HK-2 (cell line): ENCODE measurements around the gene KCNA3.

Experiments used
- DNase-seq: peaks from one replicate; pipeline ENCODE4 v3.0.0-alpha.2; 2018; ENCODE audit not compliant: unreplicated experiment

The KCNA3 gene

DNA sequence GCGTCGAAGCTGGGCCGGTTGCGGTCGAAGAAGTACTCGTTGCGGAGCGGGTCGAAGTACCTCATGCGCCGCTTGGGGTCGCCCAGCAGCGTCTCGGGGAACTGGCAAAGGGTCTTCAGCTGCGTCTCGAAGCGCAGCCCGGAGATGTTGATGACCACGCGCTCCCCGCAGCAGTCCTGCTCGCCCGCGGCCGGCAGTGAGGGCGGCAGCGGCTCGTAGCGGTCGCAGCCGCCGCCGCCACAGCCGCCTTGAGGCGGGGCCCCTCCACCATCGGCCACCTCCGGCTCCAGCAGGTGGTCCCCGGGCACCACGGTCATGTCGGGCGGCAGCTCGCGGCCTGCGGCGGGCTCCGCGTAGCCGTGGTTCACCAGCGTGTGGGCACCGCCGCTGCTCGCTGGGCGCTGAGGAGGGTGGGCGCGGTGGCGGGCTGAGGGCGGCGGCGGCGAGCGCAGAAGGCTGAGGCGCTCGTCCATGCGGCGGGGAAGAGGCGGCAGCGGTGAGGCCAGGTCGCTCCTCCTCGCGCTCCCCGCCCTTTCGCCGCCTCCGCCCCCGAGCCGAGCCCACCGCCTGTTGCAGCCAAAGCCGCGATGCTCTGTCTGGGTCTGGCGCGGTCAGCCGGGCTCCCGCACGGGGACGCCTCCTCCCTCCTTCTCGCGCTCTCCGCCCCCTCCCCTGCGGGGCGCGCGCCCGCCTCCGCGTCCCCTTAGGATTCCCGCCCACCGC lies at the start of gene KCNA3:
TSS of gene KCNA3 (minus strand) at position 604 of the 723 bp plus-strand sequence. CDS start at position 473, 131 bp downstream.
- no peak for DNase-seq

DNA sequence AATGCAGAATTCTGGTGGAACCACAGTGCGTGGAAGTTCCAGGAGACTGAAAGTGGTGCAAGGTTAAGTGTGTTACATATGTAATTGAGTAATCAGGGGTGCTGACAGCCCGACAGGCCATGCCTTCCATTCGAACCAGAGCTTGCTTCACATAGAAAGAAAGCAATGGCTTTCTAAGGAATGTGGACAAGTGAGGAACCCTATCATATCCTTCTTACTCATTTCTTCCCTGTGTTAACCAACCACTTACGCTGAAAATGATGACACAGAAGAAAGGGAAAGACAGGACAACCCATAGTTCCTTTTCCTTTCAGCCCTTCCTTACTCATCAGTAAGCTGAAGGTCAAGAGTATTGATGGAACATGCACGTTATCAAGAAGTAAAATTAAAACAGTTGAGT lies 48.1 kb upstream of the KCNA3 start:
- DNase-seq, result no peak

GRCh38 chr1:110719908-110720307 lies 45.2 kb upstream of the KCNA3 start:
- DNase-seq, result no peak

DNA sequence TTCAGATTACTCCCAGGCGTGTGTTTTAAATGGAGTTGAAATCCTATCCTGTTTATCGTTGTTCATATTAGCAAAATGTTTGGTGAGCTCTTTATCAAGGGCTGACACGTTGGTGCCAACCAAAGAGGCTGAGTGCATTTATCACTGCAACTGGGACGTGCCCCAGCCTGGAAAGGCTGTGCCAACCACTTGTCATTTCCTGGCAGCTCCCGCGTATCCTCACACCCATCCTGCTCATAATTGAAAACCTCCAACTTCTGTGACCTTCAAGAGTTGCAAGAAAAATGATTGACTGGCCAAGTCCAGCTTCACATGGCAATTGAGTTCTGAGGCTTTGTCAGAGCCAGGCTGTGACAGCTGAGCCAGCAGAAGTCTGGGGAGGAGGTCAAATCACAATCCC lies 43.7 kb upstream of the KCNA3 start:
- DNase-seq, result no peak

GRCh38 chr1:110717179-110717578 lies 42.4 kb upstream of the KCNA3 start:
- DNase-seq, result no peak

DNA sequence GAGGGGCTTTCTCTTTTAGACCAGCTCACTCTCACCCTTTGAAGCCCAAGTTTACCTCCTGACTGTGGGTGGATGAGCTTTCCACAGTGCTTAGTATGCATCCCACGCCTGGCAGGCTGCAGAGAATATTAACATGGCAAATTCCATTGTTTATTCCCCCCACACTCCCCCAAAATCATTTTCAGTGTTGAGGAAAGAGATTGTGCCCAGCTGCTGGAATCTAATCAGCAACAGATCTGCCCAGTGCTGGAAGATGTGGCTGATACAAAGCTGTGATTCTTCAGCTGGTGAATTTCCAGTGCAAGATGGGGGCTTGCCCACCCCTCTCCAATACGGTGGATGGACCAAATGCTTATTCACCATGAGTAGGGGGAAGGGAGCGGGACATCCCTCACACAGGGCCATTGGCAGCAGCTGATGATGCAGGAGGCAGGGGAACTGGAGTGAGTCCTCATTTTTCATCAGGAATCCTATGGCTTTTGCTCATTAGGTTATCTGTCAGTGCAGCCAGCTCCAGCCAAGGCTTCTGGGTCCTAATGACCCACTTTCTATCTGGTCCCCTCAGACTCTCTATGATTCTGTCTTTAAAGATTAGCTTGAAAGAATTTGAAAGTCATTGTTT lies 39.7 kb upstream of the KCNA3 start:
- DNase-seq, result no peak

- no peak for DNase-seq
Observed at GRCh38 chr1:110713221-110713620, 38.5 kb upstream of the KCNA3 start.

GRCh38 chr1:110710314-110710713 lies 35.6 kb upstream of the KCNA3 start:
- no peak for DNase-seq

DNA sequence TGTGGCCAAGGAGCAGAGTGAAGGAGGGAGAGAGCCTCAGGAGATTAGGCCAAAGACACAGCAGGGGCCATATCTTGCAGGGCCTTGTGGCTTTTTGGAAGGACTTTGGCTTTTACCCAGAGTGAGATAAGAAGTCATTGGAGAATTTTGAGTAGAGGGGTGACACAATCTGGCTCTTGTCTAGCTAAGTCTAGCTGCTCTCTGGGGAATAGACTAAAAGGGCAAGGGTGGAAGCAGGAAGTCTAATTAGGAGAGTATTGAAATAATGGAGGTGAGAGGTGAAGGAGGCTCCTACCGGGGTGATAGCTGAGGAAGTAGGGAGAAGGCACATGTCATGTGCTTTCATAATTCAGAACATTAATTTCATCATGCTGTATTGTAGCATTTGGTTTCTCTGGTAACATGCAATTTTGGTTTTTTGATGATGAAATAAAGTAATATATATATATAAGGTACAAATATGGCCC lies 34.3 kb upstream of the KCNA3 start:
- DNase-seq, result no peak

- no peak for DNase-seq
Observed at GRCh38 chr1:110707232-110707631, 32.5 kb upstream of the KCNA3 start.

GRCh38 chr1:110706621-110707020 lies 31.9 kb upstream of the KCNA3 start:
- DNase-seq, result no peak

DNA sequence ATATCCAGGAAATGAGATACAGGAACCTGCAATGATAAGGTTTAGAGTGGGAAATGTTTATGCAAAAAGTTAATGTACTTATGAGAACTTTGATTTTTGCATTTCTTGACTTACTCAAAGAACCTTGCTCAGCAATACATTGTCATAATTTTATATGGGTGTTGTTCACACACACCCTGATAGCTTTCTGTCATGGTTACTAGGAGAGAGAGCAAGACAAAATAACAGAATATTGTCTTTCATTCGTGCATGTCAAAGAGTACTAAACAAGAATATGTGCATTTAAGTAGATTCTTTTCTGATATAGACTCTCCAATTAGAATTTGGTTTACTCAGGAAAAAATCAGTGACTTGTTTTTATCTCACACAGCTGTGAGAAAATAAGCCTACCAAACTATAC lies 27.5 kb upstream of the KCNA3 start:
- DNase-seq, result no peak

DNA sequence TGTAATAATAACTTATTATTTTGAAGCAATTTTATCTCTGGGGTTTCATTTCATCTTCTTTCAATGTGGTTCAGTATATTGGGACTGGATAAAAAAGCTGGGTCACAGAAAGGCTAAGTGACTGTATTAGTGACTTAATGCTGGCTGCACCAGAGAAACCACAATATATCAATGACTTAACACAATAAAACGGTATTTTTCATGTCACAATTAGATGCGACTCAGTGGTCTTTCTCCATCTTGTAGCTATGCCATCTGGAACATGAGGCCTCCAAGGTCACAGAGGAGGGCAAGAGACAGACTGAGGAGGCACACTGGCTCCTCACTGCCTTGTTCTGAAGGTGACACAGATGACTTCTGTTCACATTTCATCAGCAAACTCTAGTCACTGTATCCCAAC lies 26.0 kb upstream of the KCNA3 start:
- DNase-seq, result no peak

DNA sequence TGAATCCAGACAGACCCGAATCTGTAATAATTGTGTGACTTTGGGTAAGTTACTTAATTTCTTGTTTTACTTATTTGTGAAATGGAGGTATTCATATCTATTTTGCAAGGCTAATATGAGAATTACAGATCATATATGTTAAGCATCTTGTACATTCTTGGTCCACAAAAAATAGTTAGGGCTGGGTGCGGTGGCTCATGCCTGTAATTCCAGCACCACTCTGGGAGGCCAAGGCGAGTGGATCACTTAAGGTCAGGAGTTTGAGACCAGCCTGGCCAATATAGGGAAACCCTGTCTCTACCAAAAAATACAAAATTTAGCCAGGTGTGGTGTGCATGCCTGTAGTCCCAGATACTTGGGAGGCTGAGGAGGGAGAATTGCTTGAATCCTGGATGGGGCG lies 22.9 kb upstream of the KCNA3 start:
- no peak for DNase-seq

GRCh38 chr1:110696818-110697217 lies 22.1 kb upstream of the KCNA3 start:
- DNase-seq, result no peak

DNA sequence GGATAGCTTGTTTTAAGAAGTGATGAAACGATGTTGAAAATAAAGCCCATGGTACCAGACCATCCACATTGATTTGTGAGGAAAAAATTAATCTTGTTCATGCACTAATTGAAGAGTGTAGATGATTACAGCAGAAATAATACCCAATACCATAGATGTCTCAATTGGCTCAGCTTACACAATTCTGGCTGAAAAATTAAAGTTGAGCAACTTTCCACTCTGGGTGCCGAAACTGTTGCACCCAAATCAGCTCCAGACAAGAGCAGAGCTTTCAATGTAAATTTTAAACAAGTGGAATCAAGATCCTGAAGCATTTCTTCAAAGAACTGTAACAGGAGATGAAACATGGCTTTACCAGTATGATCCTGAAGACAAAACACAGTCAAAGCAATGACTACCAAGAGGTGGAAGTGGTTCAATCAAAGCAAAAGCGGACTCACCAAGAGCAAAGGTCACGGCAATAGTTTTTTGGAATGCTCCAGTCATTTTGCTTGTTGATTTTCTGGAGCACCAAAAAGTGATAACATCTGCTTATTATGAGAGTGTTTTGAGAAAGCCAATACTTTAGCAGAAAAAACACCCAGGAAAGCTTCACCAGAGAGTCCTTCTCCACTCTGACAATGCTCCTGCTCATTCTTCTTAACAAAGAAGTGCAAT lies 16.1 kb upstream of the KCNA3 start:
- no peak for DNase-seq

- DNase-seq, result no peak
Observed at GRCh38 chr1:110689868-110690267, 15.1 kb upstream of the KCNA3 start.

- DNase-seq, result no peak
Observed at GRCh38 chr1:110688514-110688913, 13.8 kb upstream of the KCNA3 start.

DNA sequence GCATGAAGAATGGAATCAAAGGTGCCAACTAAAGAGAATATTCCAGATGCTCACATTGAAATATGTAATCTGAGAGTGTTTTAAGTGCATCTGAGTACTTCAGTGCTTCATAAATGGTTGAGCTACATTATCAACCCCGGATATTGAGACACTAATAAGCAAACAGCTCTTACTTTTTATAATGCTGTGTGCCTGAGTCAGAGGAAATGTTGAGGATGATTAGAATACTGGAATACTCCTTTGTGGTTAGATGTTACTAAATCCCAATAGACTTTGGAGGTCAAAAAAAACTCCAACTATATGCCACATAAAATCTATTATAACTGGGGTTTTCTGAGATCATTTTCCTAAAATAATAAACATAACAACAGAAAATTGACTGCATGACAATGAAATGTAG lies 12.5 kb upstream of the KCNA3 start:
- DNase-seq, result no peak

DNA sequence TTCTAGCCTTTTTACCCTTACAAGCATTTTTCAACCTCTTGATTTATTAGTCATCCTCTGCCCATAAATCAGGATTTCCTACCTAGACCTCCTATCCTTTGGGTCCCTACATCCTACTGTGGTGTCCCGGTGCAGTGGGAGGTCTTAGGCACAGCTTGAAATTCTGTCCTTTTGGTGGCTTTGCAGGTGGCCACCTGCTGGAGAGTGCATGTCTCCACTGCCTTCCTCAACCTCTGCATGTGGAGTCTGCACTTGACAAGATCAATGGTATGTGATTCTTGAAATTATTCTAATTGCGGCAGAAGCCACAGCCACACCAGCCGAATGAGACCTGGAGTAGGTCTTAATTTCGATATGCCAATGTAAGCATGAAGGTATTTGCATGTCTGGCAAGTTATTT lies 11.4 kb upstream of the KCNA3 start:
- no peak for DNase-seq

GRCh38 chr1:110684491-110684890 lies 9.8 kb upstream of the KCNA3 start:
- DNase-seq, result no peak

DNA sequence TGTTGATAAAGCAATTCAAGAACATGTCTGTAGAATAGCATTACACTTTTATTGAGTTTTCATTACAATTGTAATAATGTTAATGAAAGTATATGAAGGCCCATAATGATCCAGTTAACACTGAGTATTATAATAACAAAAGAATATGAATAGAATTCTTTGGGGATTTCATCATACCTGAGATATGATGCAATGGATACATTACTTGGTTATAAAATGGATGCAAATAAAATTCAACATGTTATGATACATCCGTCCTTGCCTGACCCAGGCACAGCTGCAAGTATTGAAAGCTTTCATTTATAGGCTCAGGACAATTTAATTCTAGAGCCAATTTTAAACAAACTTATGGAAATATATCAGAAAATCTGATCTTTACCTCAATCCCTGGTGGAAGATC lies 8.2 kb upstream of the KCNA3 start:
- DNase-seq, result no peak
